Stimulated activated CD4-positive, alpha-beta T cell treated with anti-CD3 and anti-CD28 coated beads, Interleukin-4, amount 100 ng/mL, for 4 hours (primary cell): ENCODE measurements around the gene PDHA2.
"Not testable (repeated sequence)": the region's sequence is repeated elsewhere in the genome, so short reads cannot be mapped to it uniquely, and the experiment has no call there.

Source experiments
- DNase-seq, 2 experiments: peaks; one replicate each; pipeline ENCODE4 v3.0.0-alpha.2; 2020

PDHA2 gene

DNA sequence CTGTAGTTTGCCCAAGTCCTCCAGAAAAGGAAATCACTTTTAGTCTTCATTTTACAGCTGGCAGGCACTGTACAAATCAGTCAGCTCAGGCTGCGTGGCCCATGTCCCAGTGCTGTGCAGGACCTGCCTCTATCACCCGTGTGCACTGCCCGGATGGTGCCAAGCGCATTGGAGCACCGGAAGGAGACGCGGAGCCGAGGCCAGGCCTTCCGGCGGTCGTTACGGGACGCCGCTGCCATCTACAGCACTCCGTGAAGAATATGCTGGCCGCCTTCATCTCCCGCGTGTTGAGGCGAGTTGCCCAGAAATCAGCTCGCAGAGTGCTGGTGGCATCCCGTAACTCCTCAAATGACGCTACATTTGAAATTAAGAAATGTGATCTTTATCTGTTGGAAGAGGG is at the start of gene PDHA2:
PDHA2 (plus strand) TSS at position 203 of the 400 bp plus-strand sequence; CDS start at position 261, 58 bp downstream.
- no peak for DNase-seq

DNA sequence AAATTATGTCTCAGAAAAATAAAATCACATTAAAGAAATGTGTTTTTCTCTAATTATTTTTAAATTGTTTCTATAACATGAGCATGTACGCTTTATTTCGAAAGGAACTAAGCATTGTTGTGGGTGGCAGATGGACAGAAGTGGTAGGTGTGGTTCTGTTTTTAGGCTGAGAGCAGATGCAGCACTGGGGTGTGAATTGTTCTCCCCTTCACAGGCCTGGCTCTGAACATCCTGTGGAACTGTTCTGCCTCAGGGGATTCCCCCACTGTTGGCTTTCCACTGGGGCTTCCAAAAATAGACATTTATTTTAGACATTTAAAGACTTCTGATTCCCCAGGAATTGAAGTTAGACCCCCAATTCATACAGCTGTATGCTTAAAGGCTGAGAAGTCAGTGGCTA is 41.9 kb upstream of the PDHA2 start:
- no peak for DNase-seq

DNA sequence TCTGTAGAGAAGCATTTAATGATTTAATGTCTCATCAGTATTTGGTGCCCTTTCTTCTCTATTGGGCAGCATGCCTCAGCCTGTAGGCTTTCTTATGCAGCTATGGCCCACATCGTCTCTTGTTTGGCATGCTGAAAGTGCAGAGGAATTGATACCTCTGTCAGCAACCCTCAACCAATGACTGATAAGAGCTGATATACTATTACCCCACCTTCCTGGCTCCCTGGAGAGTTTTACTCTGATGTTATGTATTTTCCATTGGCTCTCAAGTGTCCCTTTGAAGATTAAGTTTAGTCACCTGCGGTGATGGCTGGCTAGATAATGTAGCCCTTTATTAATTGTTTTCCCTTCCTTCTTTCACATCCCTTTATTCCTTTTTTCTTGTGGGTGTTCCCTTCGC is 41.2 kb upstream of the PDHA2 start:
- DNase-seq = no peak

DNA sequence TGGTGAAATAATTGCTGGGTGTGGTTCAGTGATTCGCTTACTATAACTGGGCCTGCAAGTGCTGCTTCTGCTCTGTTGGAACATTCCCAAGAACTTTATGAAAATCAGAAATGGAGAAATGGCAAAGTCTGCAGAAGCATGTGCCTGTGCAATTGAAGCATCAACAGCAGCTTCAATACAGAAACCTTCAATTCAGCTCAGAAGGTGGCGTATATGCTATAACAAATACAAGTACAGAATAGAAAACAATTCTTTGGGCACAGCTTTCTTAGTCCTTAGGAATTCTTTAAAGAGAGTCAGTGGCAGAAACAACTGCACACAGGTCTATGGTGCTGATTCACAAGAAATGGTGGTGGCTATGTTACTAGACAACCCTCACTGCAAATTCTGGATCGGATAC is 18.0 kb upstream of the PDHA2 start:
- DNase-seq = no peak

DNA sequence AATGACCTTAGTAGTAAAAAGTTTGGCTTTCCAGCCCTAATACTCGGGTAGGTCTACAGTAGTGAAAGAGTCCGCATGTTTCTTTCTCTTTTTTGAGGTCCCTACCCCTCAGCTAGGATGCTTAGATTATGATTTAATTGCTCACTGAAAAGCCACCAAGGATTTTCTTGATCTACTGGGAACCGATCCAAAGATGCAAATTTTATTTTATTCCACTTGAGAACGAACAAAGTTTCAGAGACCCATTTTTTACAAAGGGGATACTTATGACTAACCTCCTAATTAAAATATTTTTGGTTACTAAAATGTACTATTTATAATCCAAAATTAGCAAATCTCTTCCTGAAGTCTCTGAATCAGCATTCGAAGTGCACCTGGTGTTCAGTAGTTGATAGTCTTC is 14.3 kb upstream of the PDHA2 start:
- DNase-seq = no peak

DNA sequence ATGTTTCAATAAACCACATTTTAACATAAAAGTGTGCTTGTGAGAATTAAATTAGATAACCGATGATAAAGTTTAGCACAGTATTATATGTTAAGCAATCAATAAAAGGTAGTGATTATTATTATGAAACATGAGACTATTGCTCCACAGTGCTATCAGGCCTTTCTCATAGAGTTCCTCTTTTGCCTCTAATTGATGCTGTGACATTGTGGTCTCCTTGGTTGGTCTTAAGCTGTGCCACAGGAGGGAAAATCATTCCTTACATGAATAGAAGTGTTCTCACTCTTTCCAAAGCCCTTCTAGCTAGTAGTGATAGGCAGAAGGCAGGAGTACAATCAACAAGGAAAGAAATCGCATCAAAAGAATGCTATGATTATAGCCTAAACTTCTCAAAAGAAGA is 9.2 kb upstream of the PDHA2 start:
- DNase-seq = no peak

DNA sequence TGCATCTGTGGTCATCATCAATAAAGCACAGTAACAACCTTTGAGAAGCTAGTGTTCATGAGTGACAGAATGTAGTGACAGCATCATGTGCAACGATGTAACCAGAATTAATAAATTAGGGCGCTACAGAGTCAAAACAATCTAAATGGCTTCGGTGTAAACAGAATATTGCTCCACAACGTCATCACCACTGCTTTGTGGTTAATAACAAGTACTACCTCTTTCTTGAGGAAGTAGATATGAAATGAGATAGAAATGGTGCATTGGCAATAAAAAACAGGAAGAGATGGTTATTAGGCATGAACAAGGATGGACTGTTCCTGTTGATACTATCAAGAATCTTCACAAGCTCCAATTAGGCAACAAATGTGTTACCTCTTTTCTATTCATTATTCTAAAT is 8.7 kb upstream of the PDHA2 start:
- DNase-seq = no peak

DNA sequence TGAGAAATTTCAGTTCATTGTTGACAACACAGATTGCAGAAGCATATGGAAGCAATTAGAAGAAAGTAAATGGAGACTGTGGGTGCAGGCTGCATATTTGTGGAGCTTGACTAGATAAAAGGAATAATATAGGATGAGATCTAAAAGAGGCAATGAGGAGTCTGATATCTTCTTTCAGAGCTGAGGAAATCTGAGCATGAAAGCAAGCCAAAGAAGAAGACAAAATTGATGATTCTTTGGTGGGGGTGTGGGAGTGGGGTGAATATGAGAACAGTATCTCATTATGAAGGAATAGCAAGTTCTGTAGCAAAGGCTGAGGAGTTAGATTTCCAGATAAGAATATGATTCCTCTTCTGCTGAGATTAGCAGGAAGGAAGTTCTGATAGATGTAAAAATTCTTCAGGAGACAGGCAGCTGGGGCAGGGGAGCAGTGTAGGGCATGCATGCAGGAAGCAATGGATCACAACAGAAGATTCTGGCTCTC is 6.1 kb upstream of the PDHA2 start:
- no peak for DNase-seq

DNA sequence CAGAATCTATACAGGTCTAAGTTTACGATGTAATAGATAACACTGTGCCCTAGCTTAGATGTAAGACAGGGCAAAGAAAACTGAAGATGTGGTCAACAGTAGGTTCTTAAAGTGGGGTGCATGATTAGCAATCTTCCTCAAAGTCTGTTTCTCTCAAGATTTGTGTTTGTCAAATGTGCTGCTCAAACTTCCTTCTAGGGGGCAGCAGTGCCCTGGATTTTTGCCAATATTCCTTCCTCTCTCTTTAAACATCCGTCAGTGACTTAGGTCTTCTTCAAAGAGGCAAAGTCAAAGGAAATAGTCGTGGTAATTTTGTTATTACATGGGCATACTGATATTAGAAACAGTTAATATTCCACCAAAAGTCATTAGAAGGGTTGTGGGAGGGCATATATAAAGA is 4.2 kb upstream of the PDHA2 start:
- no peak for DNase-seq

DNA sequence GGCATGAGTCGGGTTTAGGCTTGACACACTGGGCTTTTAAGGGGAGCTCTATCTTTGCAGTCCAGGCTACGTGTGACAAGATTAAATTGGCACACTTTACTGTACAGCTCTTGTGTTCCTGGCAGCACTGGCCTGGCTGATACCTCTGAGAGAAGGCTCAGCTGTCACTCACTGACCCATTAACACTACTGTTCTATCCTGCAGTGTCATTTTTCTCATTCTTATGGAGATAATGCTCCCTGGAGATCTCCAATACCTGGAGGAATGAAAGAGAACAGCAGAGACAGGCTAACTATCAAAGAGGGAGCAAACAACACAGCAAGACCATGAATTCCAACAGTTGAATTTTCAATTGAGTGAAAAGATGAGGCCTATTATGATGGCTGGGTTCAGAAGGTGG is 1.7 kb upstream of the PDHA2 start:
- no peak for DNase-seq

DNA sequence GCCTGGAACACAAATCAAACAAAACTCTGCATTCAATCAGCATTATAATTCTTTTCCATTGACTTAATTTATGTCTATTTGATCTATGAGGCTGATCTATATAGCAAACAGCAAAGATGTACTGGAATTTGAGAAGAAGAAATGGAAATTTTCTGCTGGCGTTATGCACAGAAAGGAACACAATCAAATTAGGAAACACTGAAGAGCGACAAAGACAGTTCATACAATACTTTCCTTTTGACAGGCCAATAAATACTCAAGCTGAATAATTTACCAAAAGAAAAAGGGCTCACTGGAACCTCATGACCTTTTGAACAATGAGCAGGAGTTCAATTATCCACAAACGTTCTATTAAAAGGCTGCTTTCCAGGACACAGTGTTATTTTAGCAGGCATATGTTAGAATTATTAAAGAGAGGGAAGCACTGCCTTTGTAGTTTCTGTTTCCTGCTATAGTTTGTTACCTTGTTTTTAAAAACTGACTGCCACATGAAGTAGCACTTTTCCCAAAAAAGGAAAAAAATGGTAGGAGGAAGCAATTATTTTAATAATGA is 8.1 kb downstream of the PDHA2 start:
- no peak for DNase-seq

DNA sequence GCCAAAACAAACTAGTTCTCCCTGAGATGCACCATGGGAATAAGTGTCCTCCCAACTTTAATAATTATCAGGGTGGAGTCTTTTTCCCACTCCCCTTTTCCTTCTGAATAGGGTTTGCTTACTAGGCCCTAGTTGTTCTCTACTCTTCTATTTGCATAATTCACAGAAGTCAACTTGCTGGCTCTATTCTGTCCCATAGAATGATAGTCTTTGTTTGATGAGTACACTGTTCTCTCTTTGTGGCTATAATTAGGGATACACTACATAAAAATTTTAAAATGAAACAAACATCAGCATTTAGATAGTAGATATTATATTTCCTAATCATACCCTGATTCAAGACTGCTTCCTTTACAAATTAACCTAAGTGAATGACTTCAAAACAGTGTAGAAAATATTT is 10.3 kb downstream of the PDHA2 start:
- DNase-seq = no peak

DNA sequence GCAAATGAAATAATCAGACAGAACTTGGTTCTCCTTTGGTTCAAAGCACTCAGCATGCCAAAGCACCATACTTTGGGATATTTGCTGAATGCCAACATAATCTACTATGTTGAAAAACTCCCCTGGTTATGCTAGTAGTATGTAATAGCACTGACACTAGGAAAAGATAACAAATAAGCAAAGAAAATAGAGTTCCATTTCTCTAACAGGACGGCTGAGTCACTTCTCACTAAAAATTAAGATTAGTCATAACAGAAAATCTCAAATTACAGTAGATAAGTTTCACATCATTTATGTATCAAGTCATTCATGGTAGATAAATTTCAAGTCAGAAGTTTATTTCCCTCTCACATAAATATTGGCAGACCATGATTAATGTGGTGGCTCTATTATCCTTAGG is 17.9 kb downstream of the PDHA2 start:
- no peak for DNase-seq

DNA sequence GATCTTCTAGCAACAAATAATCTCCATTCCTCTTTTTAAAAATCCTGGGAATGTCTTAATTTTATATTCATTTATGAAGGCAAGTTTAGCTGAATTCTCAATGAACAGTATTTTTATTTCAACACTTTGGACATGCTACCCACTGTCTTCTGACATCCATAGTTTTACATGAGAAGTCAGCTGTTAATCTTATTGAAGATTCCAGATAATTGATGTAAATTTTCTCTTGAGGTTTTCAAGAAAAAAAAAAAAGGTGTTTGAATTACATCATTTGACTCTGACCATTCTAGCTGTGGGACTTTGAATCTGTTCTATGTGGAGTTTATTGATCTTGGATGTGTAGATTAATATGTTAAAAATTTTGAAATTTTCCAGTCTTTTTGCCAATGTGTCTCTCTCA is 28.0 kb downstream of the PDHA2 start:
- DNase-seq = no peak

DNA sequence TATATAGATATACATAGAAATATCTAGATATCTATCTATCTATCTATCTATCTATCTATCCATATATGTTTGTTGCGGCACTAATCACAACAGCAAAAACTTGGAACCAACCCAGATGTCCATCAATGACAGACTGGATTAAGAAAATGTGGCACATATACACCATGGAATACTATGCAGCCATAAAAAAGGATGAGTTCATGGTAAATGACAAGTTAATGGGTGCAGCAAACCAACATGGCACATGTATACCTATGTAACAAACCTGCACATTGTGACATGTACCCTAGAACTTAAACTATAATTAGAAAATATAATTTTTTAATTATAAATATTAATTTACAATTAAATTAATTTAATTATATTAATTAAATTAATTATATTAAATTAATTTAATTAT is 29.5 kb downstream of the PDHA2 start:
- DNase-seq = not testable (repeated sequence)

DNA sequence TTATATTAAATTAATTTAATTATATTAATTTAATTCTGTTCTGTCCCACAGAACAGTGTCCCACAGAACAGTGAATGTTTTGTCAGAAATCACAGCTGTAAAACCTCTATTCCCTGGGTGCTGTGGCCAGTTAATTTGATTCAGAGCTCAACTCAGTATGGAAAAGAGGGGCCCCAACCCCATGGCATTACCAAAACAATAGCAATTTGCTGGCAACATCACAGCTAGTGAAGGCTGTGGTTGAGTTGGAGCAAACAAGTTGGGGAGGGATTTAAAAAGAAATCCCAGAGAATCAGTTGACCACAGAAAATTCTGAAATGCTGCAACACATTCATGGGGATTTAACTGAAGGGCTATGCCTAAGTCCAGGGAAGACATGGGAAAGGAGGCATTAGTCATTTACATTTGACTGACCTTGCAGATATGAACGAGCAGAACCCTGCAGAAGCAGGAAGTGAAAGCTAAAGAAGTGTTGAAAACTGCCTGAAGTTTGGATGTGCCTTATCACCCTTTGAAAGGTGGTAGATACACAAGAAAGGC is 30.1 kb downstream of the PDHA2 start:
- DNase-seq = no peak

DNA sequence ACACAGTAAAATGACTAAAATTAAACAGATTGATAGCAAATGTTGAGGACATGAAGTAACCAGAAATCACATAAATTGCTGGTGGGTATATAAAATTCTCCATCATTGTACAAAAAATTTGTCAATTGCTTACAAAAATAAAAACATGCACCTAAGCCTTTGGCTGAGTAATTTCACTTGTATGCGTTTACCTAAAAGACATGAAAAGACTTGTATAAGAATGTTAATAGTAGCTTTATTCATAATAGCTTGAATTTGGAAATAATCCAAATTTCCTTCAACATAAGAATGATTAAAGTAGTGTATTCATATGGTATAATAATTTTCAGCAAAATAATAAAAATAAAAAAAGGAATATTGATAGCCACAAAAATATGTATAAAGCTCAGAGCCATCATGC is 37.7 kb downstream of the PDHA2 start:
- DNase-seq = no peak

DNA sequence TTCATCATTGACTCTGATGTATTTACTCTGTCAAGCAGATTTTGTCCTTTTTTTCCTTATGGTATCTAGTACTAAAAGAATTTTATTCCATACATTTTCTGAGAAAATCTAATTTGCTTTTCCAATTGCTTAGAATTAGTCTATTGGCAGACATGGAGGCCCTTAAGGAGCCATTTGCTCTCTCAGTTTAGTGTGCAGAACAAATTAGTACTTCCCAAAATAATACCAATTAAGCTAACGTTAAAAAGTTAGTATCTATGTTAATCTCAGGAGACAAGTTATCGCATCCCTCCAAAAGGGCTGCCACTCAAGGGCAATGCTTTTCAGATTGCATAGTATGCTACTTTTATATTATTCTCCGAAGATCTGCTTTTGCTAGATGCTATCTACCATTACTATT is 47.7 kb downstream of the PDHA2 start:
- DNase-seq = no peak

DNA sequence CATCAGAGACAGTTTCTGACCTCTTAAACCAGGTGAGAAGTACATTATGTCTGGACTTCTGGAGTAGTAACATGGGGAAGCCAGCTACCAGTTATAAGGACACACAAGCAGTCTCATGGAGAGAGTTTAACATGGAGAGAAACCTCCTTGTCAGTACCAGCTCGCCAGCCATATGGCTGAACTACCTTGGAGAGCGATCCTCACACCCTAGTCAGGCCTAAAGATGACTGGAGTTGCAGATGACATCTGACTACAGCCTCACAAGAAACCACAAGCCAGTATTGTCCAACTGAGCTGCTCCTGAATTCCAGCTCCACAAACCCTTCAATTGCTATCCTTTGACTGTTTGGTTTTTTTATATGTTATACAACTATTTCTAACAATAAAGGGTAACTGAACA is 49.8 kb downstream of the PDHA2 start:
- DNase-seq = no peak
